Activated T-cell treated with anti-CD3 and anti-CD28 coated beads, Interleukin-2, amount 50 U/mL, for 24 hours (primary cell): ENCODE data around the gene PLBD2.

ENCODE experiments used
- DNase-seq: peaks from one replicate; pipeline ENCODE4 v3.0.0-alpha.2; 2020
- H3K27ac Mint-ChIP-seq: 2 replicates; pipeline ENCODE4 v1.8.0; 2020; ENCODE audit warnings: mild to moderate bottlenecking, mixed read lengths
- H3K27me3 Mint-ChIP-seq: 2 replicates; pipeline ENCODE4 v1.8.0; 2020; ENCODE audit warnings: mixed read lengths
- H3K36me3 Mint-ChIP-seq: 2 replicates; pipeline ENCODE4 v1.8.0; 2020; ENCODE audit warnings: low read depth, mixed read lengths
- H3K4me1 Mint-ChIP-seq: 2 replicates; pipeline ENCODE4 v1.8.0; 2020; ENCODE audit warnings: low read depth, mixed read lengths
- H3K4me3 Mint-ChIP-seq: 2 replicates; pipeline ENCODE4 v1.8.0; 2020; ENCODE audit warnings: mild to moderate bottlenecking, moderate library complexity, mixed read lengths
- H3K9me3 Mint-ChIP-seq: 2 replicates; pipeline ENCODE4 v1.8.0; 2020; ENCODE audit warnings: mixed read lengths

Gene PLBD2

DNA sequence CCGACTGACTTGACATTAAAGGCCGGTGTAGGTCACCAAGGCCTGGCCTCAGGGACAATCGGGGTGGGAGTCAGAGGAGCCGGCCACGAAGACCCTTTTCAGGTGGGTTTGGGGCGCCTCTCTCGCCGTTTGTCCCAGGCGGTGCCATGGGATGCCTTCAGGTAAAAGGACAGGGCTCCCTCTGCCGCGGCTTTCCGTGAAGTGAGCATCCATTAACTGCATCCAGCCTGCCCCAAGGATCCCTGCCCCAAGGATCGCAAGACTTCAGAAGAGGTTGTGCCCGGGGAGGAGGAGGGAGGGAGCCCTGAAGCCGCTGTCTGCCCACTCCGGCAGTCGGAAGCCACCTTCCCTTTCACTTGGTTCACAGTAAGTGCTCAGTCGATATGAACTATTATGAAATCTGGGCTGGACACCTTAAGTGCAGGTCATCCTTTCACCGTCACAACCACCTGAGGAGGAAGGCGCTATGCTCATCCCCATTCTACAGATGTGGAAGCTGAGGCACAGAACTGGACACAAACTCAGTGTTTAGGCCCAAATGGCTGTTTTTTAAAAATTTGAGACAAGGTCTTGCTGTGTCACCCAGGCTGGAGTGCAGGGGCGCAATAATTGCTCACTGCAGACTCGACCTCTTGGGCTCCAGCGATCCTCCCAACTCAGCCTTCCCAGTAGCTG is 44.3 kb downstream of the PLBD2 start:
- Mint-ChIP-seq H3K9me3 (no peaks in the 10 kb centered on the region), H3K27ac (no peak overlapping the region), H3K36me3 (no peaks in the 10 kb centered on the region), H3K4me1 (no peaks in the 10 kb centered on the region), H3K27me3 (peaks cover 20% of the 10 kb centered on the region), H3K4me3 (no peak overlapping the region)
- no peak for DNase-seq

DNA sequence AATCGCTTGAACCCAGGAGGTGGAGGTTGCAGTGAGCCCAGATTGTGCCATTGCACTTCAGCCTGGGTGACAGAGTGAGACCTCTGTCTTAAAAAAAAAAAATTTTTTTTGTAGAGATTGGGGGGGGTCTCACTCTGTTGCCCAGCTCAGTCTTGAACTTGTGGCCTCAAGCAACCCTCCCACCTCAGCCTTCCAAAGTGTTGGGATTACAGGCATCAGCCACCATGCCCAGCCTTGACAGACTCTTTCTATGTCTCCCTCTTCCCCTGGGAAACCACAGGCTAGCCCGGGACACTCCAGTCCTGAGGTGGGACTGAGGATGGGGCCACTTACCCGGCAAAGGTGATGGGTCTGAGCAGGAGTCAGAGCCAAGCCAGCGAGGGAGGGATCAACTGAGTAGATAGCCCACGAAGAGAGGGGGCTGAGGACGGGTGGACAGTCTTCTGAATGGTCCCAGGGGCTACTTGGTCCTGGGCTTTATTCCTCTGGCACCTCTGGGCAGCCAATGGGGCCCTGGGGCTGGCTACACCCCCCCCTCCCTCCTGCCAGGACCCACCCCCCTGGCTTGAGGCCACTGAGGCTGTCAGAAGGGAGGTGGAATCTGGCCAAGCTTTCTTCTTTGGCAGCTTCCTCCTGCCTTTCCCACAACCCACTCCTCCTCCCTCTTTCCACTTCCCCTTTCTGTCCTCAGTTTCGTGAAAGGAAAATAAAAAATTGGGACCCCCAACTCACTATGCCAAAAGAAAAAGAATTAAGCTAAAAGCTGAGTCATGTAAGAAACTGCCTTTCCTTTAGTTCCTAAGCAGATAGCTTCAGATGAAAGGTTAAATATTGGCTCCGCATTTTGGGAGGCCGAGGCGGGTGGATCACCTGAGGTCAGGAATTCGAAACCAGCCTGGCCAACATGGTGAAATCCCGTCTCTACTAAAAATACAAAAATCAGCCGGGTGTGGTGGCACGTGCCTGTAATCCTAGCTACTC is 45.3 kb downstream of the PLBD2 start, which contains the start of gene SDS:
SDS (minus strand) TSS at position 453 of the 981 bp plus-strand sequence. CDS start 4,179 bp downstream, outside the sequence.
- peaks cover 19% of the 10 kb centered on the region for H3K27me3 Mint-ChIP-seq

DNA sequence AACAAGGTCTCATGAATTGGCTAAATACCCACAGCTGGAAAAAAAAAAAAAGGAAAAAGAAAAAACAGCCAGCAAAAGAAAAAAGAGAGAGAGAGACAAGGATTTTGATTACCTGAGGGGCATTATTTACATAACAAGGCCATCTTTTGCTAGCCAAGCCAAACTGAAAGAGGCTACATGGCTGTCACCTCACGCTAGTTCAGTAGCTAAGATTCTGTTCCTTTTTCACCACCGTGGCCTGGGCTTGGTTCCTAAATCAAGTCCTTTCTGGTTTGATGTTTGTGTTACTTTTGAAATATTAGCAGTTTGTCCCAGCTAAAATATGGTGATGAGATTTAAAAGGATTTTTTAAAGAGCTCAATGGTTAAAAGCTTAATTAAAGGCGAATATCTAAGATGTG is 47.3 kb downstream of the PLBD2 start:
- Mint-ChIP-seq H3K27me3 (peaks cover 12% of the 10 kb centered on the region), H3K4me3 (no peak overlapping the region), H3K27ac (no peak overlapping the region), H3K36me3 (no peaks in the 10 kb centered on the region), H3K9me3 (no peaks in the 10 kb centered on the region), H3K4me1 (no peaks in the 10 kb centered on the region)
- no peak for DNase-seq

More for the DNA sequence above, 45.3 kb downstream of the PLBD2 start, which contains the start of gene SDS:
- H3K4me3 Mint-ChIP-seq, result no peak within 1 kb of the TSS
- no peaks in the 10 kb centered on the region for H3K4me1 Mint-ChIP-seq
- no peak for DNase-seq
- H3K9me3 Mint-ChIP-seq, result no peaks in the 10 kb centered on the region
- H3K27ac Mint-ChIP-seq, result peak within 1 kb of the TSS; percentile 37
- H3K36me3 Mint-ChIP-seq, result no peaks in the 10 kb centered on the region

DNA sequence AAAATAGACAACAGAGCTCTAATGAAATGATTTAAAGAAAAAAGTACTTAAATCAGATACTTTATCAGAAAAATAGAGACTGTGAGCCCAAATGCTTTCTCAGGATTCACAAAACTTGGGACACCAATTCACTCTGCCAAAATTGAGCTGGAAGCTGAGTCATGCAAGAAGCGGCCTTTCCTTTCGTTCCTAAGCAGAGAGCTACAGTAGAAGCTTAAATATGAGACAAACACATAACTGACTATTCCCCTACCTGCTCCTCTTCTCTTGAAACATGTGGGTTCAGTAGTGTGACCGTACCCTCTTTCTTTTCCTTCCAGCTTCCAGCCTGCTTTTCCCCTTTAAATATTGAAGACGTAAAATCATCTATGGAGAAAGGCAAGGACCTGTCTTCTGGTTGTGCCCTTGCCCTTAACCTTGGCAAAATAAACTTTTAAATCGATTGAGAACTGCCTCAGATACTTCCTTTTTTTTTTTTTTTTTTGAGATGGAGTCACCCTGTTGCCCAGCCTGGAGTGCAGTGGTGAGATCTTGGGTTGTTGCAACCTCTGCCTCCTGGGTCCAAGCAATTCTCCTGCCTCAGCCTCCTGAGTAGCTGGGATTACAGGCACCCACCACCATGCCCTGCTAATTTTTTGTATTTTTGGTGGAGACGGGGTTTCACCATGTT is 49.7 kb downstream of the PLBD2 start:
- no peaks in the 10 kb centered on the region for H3K4me1 Mint-ChIP-seq
- no peak overlapping the region for H3K27ac Mint-ChIP-seq
- H3K9me3 Mint-ChIP-seq, result no peaks in the 10 kb centered on the region
- H3K27me3 Mint-ChIP-seq, result peaks cover 10% of the 10 kb centered on the region
- no peak for DNase-seq
- no peaks in the 10 kb centered on the region for H3K36me3 Mint-ChIP-seq
- no peak overlapping the region for H3K4me3 Mint-ChIP-seq

DNA sequence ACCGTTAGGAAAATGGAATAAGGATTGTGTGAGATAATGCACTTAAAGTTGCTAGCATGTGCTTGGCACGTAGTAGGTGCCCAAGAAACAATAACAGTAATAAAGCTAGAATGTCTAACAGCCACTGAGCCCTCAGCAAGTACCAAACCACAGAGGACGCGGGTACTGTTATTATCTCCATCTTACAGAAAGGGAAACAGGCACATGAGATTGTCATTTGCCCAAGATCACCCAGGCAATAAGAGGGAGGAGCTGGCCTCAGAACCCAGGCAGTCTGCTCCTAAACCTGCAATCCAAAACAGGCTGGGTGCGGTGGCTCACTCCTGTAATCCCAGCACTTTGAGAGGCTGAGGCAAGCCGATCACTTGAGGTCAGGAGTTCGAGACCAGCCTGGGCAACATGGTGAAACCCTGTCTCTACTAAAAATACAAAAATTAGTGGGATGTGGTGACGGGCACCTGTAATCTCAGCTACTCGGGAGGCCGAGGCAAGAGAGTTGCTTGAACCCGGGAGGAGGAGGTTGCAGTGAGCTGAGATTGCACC is 50.4 kb downstream of the PLBD2 start:
- Mint-ChIP-seq H3K9me3 (no peaks in the 10 kb centered on the region), H3K36me3 (no peaks in the 10 kb centered on the region), H3K27me3 (peaks cover 10% of the 10 kb centered on the region), H3K27ac (no peak overlapping the region), H3K4me1 (no peaks in the 10 kb centered on the region), H3K4me3 (no peak overlapping the region)
- DNase-seq, result no peak

DNA sequence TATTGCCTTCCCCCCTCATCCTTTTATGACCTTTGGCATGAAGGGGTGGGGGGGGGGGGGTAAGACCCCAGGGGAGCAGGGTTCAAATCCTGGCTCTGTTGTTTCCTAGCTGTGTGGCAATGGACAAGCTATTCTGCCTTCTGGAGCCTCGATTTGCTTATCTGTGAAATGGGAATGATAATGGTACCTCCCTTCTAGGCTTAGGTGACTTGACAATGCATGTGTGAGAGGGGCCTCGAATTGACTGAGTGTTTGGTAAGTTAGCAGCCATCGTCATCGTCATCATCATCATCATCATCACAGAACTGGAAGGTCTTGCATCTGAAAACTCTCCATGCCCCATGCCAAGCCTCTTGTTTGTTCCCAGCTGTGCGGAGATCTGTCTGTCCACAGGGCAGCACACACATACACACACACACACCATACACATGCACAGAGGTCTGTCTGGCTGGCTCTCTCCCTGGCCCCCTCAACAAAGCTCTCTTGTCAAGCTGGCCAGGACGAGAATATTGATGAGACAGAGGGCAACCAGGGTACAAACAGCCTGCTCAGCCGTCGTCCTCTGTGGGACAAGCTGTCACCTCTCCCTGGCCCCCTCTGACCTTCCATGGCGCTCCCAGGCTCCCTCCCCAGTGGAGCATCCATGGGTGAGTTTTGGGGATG is 51.2 kb downstream of the PLBD2 start:
- Mint-ChIP-seq H3K4me3 (no peak overlapping the region), H3K36me3 (no peaks in the 10 kb centered on the region), H3K27ac (no peak overlapping the region), H3K9me3 (no peaks in the 10 kb centered on the region), H3K4me1 (no peaks in the 10 kb centered on the region), H3K27me3 (peaks cover 5% of the 10 kb centered on the region)
- DNase-seq, result no peak

DNA sequence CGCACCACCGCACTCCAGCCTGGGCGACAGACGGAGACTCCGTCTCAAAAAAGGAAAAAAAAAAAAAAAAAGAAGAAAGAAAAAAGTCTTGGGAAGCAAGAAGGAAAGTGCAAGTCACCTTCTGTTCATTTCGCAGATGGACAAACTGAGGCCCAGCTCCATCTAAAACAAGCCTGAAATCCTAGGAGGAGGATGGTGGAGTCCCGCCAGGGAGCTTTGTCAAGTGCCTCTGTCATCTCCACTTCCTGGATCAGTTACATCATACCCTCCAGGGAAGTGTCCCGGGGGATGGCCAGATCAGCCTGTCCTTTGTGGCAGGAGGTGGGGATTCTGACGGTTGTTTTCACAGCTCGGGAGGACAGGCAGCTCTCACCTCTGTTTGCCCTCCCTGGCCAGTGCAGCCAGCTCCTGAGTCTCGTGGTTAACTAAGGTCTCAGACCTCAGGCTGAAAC is 55.1 kb downstream of the PLBD2 start:
- Mint-ChIP-seq H3K27ac (no peak overlapping the region), H3K27me3 (peaks cover 3% of the 10 kb centered on the region), H3K4me3 (no peak overlapping the region), H3K4me1 (no peaks in the 10 kb centered on the region), H3K9me3 (no peaks in the 10 kb centered on the region), H3K36me3 (no peaks in the 10 kb centered on the region)
- DNase-seq, result no peak

DNA sequence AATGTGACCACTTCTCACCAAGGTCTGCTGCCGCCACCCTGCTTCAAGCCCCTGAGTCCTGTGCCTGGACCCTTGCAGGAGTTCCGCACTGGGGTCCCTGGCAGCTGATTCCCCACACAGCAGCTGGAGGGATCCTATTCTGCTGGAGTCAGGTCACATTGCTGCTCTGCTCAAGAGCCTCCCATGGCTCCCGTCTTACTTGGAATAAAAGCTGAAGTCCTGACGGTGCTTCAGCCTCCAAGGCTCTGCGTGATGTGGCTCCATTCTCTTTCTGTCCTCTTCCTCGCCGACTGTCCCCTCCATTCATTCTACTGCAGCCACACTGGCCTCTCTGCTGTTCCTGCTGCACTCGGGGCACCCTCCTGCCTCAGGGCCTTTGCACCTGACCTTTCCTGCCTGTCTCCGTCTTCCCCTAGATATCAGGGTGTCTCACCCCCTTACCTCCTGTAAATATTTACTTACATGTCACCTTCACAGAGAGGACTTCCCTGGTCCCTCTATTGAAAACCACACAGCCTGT is 56.2 kb downstream of the PLBD2 start:
- Mint-ChIP-seq H3K4me1 (no peaks in the 10 kb centered on the region), H3K27me3 (peaks cover 3% of the 10 kb centered on the region), H3K4me3 (no peak overlapping the region), H3K36me3 (no peaks in the 10 kb centered on the region), H3K27ac (no peak overlapping the region), H3K9me3 (no peaks in the 10 kb centered on the region)
- DNase-seq, result no peak

DNA sequence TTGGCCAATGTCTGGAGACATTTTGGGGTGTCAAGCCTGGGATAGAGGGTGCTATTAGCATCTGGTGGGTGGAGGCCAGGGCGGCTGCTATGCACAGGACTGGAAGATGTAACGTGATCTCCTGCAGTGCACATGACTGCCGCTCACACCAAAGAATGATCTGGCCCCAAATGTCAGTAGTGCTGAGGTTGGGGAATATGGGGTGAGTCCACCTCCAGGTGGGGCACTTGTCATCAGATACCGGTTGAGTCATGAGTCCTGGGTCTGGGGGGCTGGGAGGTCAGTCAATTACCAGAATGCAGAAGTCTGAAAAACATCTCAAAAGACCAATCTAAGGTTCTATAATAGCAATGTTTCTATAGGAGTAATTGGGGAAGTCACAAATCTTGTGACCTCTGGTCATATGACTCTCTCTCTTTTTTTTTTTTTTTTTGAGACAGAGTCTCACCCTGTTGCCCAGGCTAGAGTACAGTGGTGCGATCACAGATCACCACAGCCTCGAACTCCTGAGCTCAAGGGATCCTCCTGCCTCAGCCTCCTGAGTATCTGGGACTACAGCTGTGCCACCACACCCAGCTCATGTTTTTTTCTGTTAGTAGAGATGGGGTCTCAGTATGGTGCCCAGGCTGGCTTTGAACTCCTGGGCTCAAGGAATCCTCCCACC is 57.8 kb downstream of the PLBD2 start:
- Mint-ChIP-seq H3K27me3 (peaks cover 8% of the 10 kb centered on the region), H3K9me3 (no peaks in the 10 kb centered on the region), H3K4me3 (no peak overlapping the region), H3K27ac (no peak overlapping the region), H3K36me3 (no peaks in the 10 kb centered on the region), H3K4me1 (no peaks in the 10 kb centered on the region)
- no peak for DNase-seq

DNA sequence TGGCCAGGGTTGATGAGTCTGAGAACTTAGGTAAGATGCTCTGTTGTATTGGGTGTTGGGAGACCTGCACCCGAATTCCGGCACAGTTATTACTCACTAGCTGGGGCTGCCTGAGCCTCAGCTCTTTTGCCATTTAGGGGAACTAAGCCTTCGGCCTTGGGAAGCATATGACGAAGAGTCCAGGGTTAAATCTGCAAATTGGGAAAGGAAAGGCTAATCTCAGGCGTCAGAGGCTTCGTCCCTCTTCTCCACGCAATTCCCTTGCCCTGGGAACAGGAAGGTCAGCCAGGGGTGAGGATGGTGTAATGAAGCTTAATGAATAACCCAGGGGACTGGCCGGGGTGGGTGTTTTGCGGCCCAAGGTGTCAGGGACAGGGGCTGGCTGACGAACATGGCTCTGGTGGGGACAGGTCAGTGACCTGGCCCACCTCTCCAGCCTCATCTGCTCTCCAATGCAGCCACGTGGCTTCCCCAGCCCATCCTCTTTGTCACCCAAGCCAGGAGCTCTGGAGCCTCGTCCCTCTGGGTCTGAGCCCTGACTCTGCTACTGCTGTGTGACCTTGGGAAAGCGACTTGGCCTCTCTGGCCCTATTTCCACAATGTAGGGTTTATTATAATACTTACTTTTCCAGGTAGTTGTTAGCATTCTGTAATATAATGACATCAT is 60.0 kb downstream of the PLBD2 start:
- H3K4me3 Mint-ChIP-seq, result no peak overlapping the region
- H3K4me1 Mint-ChIP-seq, result peaks cover 8% of the 10 kb centered on the region
- H3K9me3 Mint-ChIP-seq, result no peaks in the 10 kb centered on the region
- no peak overlapping the region for H3K27ac Mint-ChIP-seq
- peaks cover 12% of the 10 kb centered on the region for H3K27me3 Mint-ChIP-seq
- no peaks in the 10 kb centered on the region for H3K36me3 Mint-ChIP-seq
- no peak for DNase-seq

DNA sequence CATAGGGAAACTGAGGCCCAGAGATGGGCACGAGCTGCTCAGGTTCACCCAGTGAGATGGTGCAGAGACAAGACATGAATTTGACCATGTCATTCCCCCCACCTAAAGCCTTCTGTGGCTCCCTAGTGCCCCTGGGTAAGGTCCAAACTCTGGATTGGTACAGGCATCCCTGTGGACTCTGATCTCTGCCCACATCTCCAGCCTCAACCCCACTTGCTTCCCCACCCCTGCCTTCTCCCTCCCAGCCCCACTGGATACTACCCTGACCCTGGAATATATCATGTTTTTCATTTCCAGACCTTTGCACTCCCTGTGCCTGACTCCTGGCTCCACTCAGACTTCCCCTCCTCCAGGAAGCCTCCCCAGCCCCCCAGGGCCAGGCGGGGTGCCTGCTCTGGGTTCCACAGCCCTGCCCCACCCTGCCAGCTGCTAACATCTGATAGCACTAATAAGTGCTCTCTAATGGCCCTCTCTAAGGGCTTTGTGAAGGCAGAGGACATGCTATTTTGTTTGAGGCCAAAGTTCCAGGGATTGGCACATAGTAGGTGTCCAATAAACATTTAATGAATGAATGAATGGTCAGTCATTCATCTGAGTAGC is 62.7 kb downstream of the PLBD2 start:
- DNase-seq, result no peak
- H3K27me3 Mint-ChIP-seq, result peaks cover 13% of the 10 kb centered on the region
- no peak overlapping the region for H3K4me3 Mint-ChIP-seq
- no peaks in the 10 kb centered on the region for H3K36me3 Mint-ChIP-seq
- H3K4me1 Mint-ChIP-seq, result peaks cover 8% of the 10 kb centered on the region
- H3K9me3 Mint-ChIP-seq, result no peaks in the 10 kb centered on the region
- H3K27ac Mint-ChIP-seq, result no peak overlapping the region

DNA sequence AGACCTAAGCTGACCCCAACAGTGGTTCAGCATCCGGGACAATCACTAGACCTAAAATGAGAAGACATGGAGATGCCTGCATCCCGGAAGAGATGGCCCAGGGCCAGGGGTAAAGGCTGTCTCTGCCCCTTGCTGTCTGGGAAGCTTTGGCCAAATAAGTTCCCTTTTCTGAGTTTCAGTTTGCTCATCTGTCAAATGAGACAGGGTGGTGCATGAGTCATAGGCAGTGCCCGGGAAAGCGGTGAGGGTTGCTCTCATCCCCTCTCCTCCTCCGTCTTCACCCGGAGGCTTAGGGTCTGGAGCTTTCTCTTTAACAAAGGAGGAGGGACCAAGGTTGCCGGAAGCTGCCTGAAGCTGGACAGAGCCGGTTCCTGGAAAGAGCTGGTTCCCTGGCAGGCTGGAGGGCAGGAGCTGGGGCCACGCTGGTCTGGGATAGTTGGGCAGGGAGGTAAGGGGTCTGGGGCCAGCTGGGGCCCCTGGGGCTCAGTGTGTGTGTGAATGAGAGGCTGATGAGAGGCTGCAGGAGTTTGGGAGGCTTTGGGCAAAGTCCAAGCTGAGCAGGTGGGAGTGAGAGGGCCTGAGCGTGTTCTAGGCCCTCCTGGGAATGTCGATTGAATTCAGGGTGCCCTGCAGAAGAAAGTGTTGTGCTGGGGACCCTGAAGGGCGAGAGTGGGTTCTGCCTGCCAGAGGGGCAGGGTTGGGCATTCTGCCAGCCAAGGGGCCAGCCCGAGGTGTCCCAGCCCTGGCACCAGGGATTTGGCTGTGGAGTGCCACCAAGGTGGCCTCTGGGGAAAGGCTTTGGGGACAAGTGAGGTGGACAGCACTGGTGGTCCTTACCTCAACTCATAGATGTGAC is 63.9 kb downstream of the PLBD2 start, which contains the start of gene SDSL:
SDSL (plus strand) TSS at position 351 of the 856 bp plus-strand sequence. CDS start 5,603 bp downstream, outside the sequence.
- no peaks in the 10 kb centered on the region for H3K36me3 Mint-ChIP-seq
- peaks cover 10% of the 10 kb centered on the region for H3K4me1 Mint-ChIP-seq
- H3K27me3 Mint-ChIP-seq, result peaks cover 17% of the 10 kb centered on the region
- peak within 1 kb of the TSS; percentile 69 for H3K27ac Mint-ChIP-seq
- no peaks in the 10 kb centered on the region for H3K9me3 Mint-ChIP-seq
- DNase-seq, result no peak
- peak within 1 kb of the TSS; percentile 47 for H3K4me3 Mint-ChIP-seq
